Kidney epithelial cell (primary cell): ENCODE data around the gene COG7. TPM values are rescaled to one million over a fixed set of nuclear protein-coding genes. Genes with fewer than 3 reads are reported as not detected.
"Not testable (repeated sequence)": the region's sequence is repeated elsewhere in the genome, so short reads cannot be mapped to it uniquely, and the experiment has no call there.

Experiments
- DNase-seq: peaks from one replicate; pipeline ENCODE4 v3.0.0-alpha.2; 2010; ENCODE audit warnings: low read depth
- H3K27me3 ChIP-seq: 2 replicates; pipeline ENCODE4 v1.6.0; 2011; ENCODE audit warnings: low read length; ENCODE audit not compliant: control insufficient read depth, insufficient read depth
- H3K36me3 ChIP-seq: 2 replicates; pipeline ENCODE4 v1.5.1; 2011; ENCODE audit warnings: low read length; ENCODE audit not compliant: control insufficient read depth, insufficient read depth
- H3K4me3 ChIP-seq: 2 replicates; pipeline ENCODE4 v1.5.1; 2011; ENCODE audit warnings: low read depth, mild to moderate bottlenecking, control low read depth, low read length
- CTCF ChIP-seq: IDR thresholded peaks from 2 replicates; pipeline ENCODE4 v1.5.1; 2011; ENCODE audit warnings: mild to moderate bottlenecking, moderate library complexity, low read length, control low read depth, inconsistent platforms; ENCODE audit not compliant: insufficient read depth, poor library complexity, severe bottlenecking
- total RNA-seq: library from RNA; depleted of rRNA; stranded (reverse); fragments of >200 nt; gene quantifications from 2 replicates; pipeline ENCODE4 v1.2.3, GENCODE V29; 2015

COG7 gene
- total RNA-seq, 1 donor from 2014 or later = 13.6 TPM

DNA sequence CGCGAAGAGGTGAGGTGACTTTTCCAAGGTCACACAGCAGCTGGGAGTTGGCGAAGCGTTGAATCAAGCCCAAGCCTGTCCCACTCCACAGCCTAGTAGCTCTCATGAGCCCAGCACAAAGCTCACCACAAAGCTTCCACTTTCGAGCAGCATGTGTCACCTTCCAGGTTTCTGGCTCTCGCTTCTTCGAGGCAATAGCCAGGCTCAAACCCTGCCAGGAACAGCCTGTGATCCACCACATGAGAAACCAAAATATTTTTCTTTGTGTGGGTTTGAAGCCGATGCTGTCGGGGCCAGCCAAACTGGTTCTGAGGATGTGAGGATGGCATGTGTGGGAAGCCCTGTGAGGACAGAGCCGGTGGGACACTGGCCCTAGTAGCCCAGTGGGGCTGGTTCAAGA is 68.1 kb downstream of the COG7 start:
- H3K4me3 ChIP-seq = no peak overlapping the region
- DNase-seq = no peak
- H3K27me3 ChIP-seq = no peaks in the 10 kb centered on the region
- H3K36me3 ChIP-seq = no peaks in the 10 kb centered on the region
- no peak for TF ChIP-seq CTCF

GRCh38 chr16:23383881-23384280 is 69.1 kb downstream of the COG7 start:
- Histone ChIP-seq H3K36me3 (no peaks in the 10 kb centered on the region), H3K4me3 (no peak overlapping the region), H3K27me3 (peaks cover 2% of the 10 kb centered on the region)
- no peak for DNase-seq
- TF ChIP-seq CTCF = no peak

DNA sequence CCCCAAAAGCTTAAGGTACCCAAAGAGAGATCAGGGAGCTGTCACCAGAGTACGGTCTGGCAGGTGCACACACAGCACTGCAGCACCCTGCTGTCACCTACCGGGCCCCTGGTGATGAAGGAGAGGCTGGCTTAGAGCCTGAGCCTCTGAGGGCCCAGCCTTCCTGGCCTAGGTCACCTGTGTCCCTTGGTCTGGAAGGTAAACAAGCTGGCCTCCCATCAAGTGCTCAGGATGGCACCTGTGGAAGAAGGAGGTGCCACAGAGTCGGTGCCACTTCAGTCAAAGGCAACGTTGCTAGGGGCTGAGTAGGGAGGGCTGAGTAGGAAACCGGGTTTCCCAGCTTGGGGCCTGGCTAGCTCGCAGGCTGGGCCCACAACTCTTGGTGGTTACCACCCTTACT is 70.7 kb downstream of the COG7 start:
- H3K36me3 ChIP-seq = no peaks in the 10 kb centered on the region
- no peak overlapping the region for H3K4me3 ChIP-seq
- peaks cover 2% of the 10 kb centered on the region for H3K27me3 ChIP-seq
- no peak for DNase-seq
- no peak for TF ChIP-seq CTCF

- H3K27me3 ChIP-seq, H3K4me3 ChIP-seq, DNase-seq, H3K36me3 ChIP-seq: not testable (repeated sequence)
Measured at GRCh38 chr16:23381702-23382101, 71.3 kb downstream of the COG7 start.

GRCh38 chr16:23380501-23380951 is 72.5 kb downstream of the COG7 start:
- no peak for TF ChIP-seq CTCF
- DNase-seq = no peak

DNA sequence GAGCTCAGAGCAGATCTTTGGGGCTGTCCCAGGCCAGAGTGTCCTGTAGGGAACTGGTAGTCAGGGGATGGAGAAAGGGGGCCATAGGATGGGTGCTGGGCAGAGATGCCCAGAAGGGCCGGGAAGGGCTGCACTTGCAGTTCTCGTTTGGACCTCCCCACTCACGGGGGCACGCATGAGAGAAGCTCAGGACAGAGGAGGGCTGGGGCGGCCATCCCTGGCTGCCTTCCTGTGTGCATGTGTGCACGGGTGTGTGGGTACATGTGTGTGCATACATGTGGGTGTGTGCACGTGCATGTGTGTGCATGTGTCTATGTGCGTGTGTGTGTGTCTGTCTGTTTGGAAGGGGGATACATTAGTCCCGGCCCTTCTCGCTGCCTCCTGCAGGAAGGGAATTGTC is 73.3 kb downstream of the COG7 start:
- peaks cover 2% of the 10 kb centered on the region for H3K27me3 ChIP-seq
- H3K36me3 ChIP-seq = no peaks in the 10 kb centered on the region
- no peak overlapping the region for H3K4me3 ChIP-seq
- no peak for TF ChIP-seq CTCF
- DNase-seq = no peak

More at GRCh38 chr16:23380501-23380951, 72.5 kb downstream of the COG7 start:
- peaks cover 2% of the 10 kb centered on the region for H3K27me3 ChIP-seq
- H3K4me3 ChIP-seq = no peak overlapping the region
- H3K36me3 ChIP-seq = no peaks in the 10 kb centered on the region
